GM19395 (cell line): Measurements from ENCODE around the gene SEZ6.

Experiments used
- ATAC-seq: cut with Tn5 transposase; IDR thresholded peaks from one replicate; pipeline ENCODE4 v1.9.1; 2021; ENCODE audit warnings: mild to moderate bottlenecking, moderate library complexity; ENCODE audit not compliant: unreplicated experiment

Gene SEZ6

GRCh38 chr17:28978356-28978964 lies 27.4 kb downstream of the SEZ6 start:
- ATAC-seq: no peak

- no peak for ATAC-seq
Measured at GRCh38 chr17:28977659-28978355, 28.0 kb downstream of the SEZ6 start.

- no peak for ATAC-seq
Measured at GRCh38 chr17:28975646-28976045, 30.2 kb downstream of the SEZ6 start.

- no peak for ATAC-seq
Measured at GRCh38 chr17:28975031-28975430, 30.8 kb downstream of the SEZ6 start.

- no peak for ATAC-seq
Measured at GRCh38 chr17:28974451-28974850, 31.4 kb downstream of the SEZ6 start.

DNA sequence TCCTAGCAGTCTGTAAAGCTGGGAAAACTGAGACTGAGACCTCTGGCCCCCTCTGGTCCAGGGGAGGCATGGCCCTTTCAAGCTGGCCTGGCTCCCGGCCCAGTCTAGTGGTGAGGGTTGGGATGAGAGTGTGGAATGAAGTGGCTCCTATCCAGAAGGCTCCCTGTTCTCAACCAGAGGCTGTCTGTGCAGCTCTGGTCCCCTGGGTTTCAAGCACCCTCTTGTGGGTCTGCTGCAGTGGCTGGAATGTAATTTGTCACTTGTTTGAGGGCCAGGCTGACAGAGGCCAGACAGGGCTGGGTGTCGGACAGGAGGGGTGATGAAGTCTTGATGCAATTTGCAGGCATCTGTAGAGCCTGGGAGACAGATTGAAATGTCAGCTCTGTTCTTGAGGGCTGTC lies 32.4 kb downstream of the SEZ6 start:
- ATAC-seq: no peak

DNA sequence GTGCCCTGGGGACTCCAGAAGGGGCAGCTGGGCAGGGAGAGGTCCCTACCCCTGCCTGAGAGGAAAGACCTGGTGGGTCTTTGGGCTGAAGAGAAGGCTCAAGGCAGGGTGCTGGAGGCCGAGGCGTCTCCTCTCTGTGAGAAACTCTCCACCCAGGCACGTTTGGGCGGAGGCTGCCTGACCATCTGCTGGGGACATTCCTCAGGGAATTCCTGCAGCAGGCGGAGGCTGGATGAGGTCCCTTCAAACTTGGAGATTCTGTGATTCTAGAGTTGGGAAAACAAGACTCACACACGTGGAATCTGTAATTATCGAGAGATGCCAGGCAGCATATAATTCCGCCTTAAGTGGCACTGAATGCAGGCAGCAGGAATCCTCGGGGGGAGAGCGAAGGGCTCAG lies 33.4 kb downstream of the SEZ6 start:
- ATAC-seq: no peak

DNA sequence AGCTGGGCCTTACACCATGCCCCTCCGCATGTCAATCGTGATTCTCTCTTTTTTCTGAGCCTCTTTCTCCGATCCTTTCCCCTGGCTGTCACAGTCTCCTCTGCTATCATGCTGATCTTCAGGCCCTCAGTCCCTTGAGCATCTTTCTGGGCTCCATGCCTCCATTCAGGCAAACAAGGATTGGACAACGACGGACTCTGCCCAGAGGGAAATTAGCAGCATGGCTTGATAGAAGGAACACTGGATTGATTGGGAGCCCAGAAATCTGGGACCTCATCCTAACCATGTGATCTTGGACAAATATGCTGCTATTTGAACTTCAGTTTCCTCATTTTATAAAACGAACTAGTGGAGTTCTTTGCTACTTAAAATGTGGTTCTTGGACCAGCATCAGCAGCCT lies 35.0 kb downstream of the SEZ6 start:
- ATAC-seq: no peak

DNA sequence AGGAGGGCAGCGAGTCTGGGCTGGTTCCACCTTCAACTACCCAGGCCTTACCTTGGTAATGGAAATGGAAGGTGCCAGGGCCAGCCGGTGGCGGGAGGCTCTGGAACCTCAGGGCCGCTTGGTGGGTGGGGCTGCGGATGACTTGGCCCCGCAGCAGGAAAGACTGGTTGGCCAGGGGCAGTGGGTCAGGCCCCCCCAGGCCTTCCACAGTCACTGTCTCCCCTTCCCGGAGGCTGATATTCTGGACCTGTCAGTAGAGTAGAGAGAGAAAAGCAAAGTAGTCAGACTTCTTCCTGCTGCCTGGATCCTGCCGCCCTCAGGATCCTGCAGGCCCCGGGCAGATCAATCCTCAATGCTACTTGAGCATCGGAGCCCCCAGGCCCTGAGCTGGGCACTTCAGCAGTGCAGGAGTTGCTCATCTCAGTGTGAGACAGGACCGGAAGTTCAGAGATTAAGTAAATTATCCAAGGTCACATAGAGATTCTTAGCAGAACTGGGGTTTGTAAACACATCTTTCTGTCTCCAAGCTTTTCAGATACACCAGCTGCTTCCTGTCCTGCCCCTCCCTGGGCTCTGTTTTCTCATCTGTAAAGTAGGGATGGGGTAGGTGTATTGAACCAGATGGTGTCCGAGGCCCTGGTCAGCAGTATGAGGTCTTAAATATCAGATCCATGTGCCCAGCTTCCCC lies 36.0 kb downstream of the SEZ6 start:
- ATAC-seq: no peak

- no peak for ATAC-seq
Measured at GRCh38 chr17:28968914-28969295, 36.9 kb downstream of the SEZ6 start.

GRCh38 chr17:28968231-28968913 lies 37.5 kb downstream of the SEZ6 start:
- no peak for ATAC-seq

- ATAC-seq: no peak
Measured at GRCh38 chr17:28967221-28968135, 38.4 kb downstream of the SEZ6 start.

DNA sequence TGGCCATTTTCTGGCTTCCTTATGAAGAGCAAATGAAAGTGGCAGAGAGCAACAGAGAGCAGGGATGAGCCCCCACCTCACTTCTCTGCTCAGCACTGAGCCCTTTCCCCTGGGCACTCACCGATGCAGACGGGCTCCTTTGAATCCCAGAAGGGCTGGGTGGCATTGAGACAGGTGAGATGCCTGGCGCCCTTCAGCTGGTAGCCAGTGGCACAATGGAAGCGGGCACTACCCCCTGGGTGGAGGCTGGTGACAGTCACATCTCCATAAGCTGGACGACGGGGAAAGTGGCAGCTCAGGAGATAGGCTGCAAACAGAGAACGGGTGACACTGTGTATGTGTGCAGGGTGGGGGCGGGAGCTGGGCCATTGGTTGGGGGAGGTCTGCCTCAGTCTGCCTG lies 42.0 kb downstream of the SEZ6 start:
- no peak for ATAC-seq

GRCh38 chr17:28963055-28963611 lies 42.7 kb downstream of the SEZ6 start:
- no peak for ATAC-seq

- no peak for ATAC-seq
Measured at GRCh38 chr17:28961391-28961790, 44.4 kb downstream of the SEZ6 start.

DNA sequence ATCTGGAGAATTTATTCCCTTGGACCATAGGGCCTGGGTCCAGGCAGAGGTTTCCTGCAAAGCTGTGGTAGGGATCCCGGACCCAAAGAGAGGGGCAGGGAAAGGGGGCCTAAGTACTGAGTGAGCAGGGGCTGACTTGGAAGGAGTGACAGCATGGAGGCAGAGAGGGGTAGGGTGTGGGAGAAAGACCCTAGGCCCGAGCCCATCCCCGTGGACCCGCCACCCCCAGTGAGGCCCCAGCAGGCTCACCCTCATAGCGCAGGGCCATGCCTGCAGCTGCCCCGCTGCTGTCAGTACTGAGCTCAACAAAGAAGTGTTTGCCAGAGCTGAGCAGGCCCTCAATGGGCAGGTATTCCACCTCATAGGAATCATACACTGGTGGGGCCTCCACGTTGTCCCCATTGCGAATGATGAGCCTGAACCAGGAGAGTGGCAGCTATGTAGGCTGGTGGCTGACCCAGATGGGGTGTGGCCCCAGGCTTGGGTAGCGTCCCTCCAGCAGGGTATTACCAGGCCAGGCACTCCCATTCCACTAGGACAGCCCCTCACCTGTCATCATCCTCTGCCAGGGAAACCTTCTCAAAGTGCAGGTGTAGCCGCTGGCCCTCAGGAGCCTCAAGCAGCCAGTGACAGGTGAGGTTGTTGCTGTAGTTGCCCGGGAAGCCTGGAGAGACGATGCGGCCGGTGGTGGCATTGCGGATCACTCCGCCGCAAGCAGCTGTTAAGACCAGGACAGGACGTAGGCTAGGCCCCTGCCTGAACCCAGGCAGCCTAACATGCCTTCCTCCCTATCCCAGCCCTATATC lies 45.4 kb downstream of the SEZ6 start:
- no peak for ATAC-seq

GRCh38 chr17:28959471-28959871 lies 46.4 kb downstream of the SEZ6 start:
- ATAC-seq: no peak

DNA sequence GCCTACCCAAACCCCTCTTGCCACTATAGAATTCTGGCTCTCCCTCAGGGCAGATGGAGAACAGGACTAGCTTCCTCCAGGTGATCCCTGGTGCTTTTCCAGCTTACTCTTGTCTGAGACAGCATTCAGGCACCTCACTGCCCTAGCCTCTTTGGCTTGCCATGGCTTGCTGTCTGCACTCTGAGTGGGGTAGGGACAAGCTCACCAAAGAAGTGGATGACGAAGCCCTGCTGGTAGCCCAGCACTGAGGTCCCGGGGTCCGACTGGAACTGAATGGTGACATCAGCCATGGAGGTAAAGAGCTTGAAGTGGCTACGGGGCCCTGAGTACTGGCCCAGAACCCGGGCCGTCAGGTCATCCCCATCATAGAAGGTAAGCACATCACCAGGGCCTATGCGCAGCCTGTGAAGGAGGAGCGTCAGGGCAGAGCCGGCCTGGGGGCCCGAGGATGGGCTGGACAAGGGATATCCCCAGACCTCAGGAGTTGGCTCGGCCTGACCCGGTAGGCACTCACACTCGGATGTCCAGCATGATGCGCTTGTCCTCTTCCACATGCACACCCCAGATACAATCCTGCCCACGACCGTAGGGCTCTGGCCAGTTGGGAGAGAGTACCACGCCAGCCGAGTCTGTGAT lies 46.9 kb downstream of the SEZ6 start:
- no peak for ATAC-seq

DNA sequence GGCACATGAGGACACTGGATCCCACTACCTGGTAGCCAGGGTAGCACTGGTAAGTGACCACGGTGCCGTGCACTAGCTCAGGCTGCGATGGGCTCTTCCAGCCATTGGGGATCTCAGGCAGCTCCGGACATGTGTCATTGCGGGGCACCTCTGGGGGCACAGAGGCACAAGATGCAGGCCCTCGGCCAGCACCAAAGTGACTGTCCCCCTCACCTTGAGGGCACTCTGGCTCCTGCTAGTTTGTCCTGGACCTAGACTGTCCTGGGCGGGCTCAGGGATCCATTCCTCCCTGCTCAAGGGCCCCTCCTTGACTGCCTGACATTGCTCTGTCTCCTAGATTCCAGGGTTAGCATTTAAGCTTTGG lies 47.9 kb downstream of the SEZ6 start:
- no peak for ATAC-seq
